Adrenal gland (tissue), 12 donors: ENCODE results near the gene PHOSPHO1. TPM values are rescaled to one million over a fixed set of nuclear protein-coding genes. Genes with fewer than 3 reads are reported as not detected.

Source experiments
- DNase-seq, 7 donors: peaks; one replicate each; pipeline ENCODE4 v3.0.0-alpha.2; 2019 to 2020
- H3K27ac ChIP-seq, 5 donors: fragments of 200-600 bp; sonication (generic) in 4 of 5; 1 replicate in 3 of 5; 2 replicates in 2 of 5; pipeline versions ENCODE4 v1.5.1 to v1.8.0; 2016 to 2020; ENCODE audit warnings: mild to moderate bottlenecking in 1 of 5
- H3K27me3 ChIP-seq: fragments of 200-600 bp; 2 replicates; pipeline ENCODE4 v1.8.0; 2021
- H3K36me3 ChIP-seq, 2 donors: fragments of 200-600 bp; replicated peaks in 1 of 2; 1 replicate in 1 of 2; 2 replicates in 1 of 2; pipeline versions ENCODE4 v1.5.1 to v1.8.0; 2018 to 2022
- H3K4me1 ChIP-seq, 2 donors: fragments of 200-600 bp; replicated peaks in 1 of 2; 1 replicate in 1 of 2; 2 replicates in 1 of 2; pipeline versions ENCODE4 v1.5.1 to v1.8.0; 2018 to 2021
- H3K4me3 ChIP-seq, 4 donors: fragments of 200-600 bp; sonication (generic) in 3 of 4; one replicate each; pipeline ENCODE4 v1.5.1; 2016 to 2018
- H3K9me3 ChIP-seq, 3 donors: fragments of 200-600 bp; sonication (generic) in 1 of 3; replicated peaks in 1 of 3; 1 replicate in 2 of 3; 2 replicates in 1 of 3; pipeline versions ENCODE4 v1.5.1 to v1.8.0; 2016 to 2021
- POLR2A ChIP-seq, 2 donors: fragments of 450-650 bp; IDR thresholded peaks; one replicate each; pipeline ENCODE4 v1.6.1; 2017; ENCODE audit warnings: antibody characterized with exemption in 2 of 2, mild to moderate bottlenecking in 2 of 2, moderate library complexity in 1 of 2
- WGBS, 4 donors: extraction: QIAGEN DNeasy Blood & Tissue Kit in 2 of 4; methylation state at CpG; one replicate each; pipeline versions ENCODE4 v1.1.5 to v1.1.7; 2013 to 2017; 5-methylcytosine and 5-hydroxymethylcytosine counted together
- intact Hi-C, 2 donors: fragments of 100-400 bp; cut with DNase I; formaldehyde crosslinking; loops; one replicate each; pipeline versions ENCODE4 v1.14.1 to v1.15.0; 2022 to 2023
- polyA plus RNA-seq, 3 donors: library from polyadenylated mRNA; stranded (reverse); fragments of 200-250 nt in 2 of 3; fragments of 350-450 nt in 1 of 3; fragmentation: Illumina TruSeq in 1 of 3; extraction: RNeasy Lipid Tissue Mini Kit (QIAGEN cat#74804) in 1 of 3; gene quantifications; one replicate each; pipeline ENCODE4 v1.2.3, GENCODE V29; 2013 to 2014
- total RNA-seq, 9 donors: library from RNA; depleted of rRNA in 4 of 9; stranded (reverse); fragments of >200 nt in 4 of 9; fragments of 120-200 nt in 1 of 9; fragmentation: NEBNext Ultra II Directional in 1 of 9; extraction: Animal tissue kit (Norgen Biotek cat#: 25700) in 1 of 9; gene quantifications; one replicate each; pipeline versions ENCODE4 v1.1.0 to v1.2.4, GENCODE V29; 2013 to 2023
- TF ChIP-seq, protein P1 (sequence below), 6 experiments: fragments of 450-650 bp in 4 of 6; fragments of 200-600 bp in 2 of 6; sonication (generic) in 1 of 6; IDR thresholded peaks; 1 replicate in 5 of 6; 2 replicates in 1 of 6; pipeline versions ENCODE4 v1.5.1 to v1.8.0; 2016 to 2021; ENCODE audit warnings: antibody characterized with exemption in 6 of 6, mild to moderate bottlenecking in 2 of 6, moderate library complexity in 1 of 6
- donor health status: healthy with polysubstance abuse.
- donor health status: Bipolar disorder and iron deficiency.
- donor health status: DM: yes; HTN: yes; CAD: no.
- donor health status: DM: no; HTN: no; CAD: no.
- donor health status: DM: no; HTN: no; CAD: no.
- donor health status: DM: yes; HTN: yes; CAD: no.

The PHOSPHO1 gene
- total and polyA plus RNA-seq, 12 donors = 0.25 to 5.5 (median 0.61) TPM; not detected in 5

DNA sequence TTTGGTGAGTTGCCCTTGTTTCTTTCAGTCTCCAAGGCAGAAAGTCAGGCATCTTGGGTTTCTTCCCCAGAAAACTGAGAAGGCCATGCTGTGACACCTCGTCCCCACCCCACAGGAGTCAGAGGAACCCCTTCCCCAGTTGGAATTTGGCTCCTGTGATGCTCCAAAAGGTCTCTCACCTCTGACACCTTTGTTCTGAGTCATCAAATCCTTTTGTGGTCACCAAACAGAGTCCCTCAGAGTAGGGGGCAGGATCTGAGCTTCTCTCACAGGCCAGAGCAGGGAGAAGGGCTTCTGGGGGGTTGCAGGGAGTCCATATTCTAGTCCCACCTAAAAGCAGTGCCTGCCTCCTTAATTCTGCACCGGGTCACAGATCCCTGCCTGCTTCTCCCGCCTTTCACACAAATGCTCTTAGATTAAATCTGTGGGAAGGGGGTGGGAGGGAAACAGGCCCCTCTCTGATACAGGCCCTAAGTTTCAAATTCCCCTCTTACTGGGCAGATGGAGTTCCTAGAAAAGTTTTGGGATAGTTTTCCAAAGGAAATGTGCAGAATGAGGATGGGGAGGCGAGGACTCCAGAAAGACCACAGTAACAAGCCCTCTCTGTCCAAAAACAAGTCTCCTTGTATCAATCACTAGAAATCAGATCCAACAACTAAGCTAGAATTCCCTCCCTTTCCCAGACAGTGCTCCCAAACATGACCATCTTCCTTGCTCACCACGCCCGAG lies 1.3 kb downstream of the PHOSPHO1 start:
- no peak overlapping the region for H3K27ac ChIP-seq
- DNase-seq = no peak
- WGBS, 4 donors = 58 to 67% (median 63%) methylated on average over 6 of the region's 6 CpGs
- peaks cover 10 to 12% of the 10 kb centered on the region in 2 donors for H3K4me1 ChIP-seq
- no peaks in the 10 kb centered on the region for H3K9me3 ChIP-seq
- intact Hi-C loops = loop anchor here in 1 of 2 donors (5.0 kb wide), 2 partner anchors 47 to 63 kb away; no protein-coding TSS in a partner anchor
- no peak overlapping the region for H3K4me3 ChIP-seq
- peaks cover 9% of the 10 kb centered on the region for H3K27me3 ChIP-seq
- TF ChIP-seq POLR2A (IDR thresholded peaks at IDR 0.05) = no peak
- H3K36me3 ChIP-seq = no peaks in the 10 kb centered on the region

DNA sequence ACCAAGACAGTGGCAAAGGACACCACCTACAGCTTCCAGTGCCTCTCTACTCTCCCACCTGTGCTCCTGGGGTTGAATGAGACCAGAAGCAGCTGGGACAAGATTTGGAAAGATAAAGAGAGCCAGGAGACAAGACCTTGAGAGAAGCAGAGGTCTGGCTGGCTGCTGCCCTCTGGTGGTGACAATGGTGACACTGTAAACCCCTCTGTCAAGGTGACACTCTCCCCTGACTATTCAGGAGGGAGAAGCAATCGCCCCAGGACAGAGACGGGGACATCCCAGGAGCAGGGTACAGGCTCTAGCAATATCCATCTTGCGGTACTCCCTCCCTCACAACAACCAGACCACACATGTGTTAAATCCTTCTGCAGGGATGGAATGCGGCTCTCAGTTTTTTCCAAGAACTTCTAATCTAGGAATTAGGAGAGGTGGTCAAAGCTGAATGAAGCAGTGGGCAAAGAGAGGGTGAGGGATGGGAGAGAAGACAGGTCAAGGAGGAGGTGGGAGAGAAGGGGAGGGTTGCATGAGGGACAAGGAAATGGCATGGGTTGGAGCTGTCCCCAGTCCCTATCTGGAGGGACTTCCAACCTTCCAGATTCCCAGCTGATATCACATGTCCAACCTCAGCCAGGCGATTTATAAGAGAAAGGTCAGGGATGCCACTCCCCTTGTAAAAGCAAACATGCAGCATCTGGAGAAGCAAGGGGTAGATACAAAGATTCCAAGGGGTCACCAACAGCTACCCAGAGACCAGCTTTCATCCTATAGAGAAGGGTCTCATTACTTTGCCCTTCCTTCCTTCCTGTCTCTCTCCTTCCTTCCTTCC lies 2.9 kb downstream of the PHOSPHO1 start:
- no peak overlapping the region for H3K4me3 ChIP-seq
- no peak overlapping the region for H3K27ac ChIP-seq
- intact Hi-C loops = loop anchor here in 1 of 2 donors (5.0 kb wide), 2 partner anchors 45 to 65 kb away; no protein-coding TSS in a partner anchor
- H3K9me3 ChIP-seq = no peaks in the 10 kb centered on the region
- peak; percentile 72 to 92 (median 83) for DNase-seq
- 15 to 21% (median 18%) methylated on average over 4 to 5 of the region's 5 CpGs for WGBS, 4 donors
- peaks cover 18% of the 10 kb centered on the region for H3K27me3 ChIP-seq
- TF ChIP-seq, protein P1, sequence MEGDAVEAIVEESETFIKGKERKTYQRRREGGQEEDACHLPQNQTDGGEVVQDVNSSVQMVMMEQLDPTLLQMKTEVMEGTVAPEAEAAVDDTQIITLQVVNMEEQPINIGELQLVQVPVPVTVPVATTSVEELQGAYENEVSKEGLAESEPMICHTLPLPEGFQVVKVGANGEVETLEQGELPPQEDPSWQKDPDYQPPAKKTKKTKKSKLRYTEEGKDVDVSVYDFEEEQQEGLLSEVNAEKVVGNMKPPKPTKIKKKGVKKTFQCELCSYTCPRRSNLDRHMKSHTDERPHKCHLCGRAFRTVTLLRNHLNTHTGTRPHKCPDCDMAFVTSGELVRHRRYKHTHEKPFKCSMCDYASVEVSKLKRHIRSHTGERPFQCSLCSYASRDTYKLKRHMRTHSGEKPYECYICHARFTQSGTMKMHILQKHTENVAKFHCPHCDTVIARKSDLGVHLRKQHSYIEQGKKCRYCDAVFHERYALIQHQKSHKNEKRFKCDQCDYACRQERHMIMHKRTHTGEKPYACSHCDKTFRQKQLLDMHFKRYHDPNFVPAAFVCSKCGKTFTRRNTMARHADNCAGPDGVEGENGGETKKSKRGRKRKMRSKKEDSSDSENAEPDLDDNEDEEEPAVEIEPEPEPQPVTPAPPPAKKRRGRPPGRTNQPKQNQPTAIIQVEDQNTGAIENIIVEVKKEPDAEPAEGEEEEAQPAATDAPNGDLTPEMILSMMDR (IDR thresholded peaks at IDR 0.05) = peak; percentile 77 to 83 (median 80)
- TF ChIP-seq POLR2A (IDR thresholded peaks at IDR 0.05) = no peak
- H3K4me1 ChIP-seq = peaks cover 10 to 21% of the 10 kb centered on the region in 2 donors
- H3K36me3 ChIP-seq = no peaks in the 10 kb centered on the region

DNA sequence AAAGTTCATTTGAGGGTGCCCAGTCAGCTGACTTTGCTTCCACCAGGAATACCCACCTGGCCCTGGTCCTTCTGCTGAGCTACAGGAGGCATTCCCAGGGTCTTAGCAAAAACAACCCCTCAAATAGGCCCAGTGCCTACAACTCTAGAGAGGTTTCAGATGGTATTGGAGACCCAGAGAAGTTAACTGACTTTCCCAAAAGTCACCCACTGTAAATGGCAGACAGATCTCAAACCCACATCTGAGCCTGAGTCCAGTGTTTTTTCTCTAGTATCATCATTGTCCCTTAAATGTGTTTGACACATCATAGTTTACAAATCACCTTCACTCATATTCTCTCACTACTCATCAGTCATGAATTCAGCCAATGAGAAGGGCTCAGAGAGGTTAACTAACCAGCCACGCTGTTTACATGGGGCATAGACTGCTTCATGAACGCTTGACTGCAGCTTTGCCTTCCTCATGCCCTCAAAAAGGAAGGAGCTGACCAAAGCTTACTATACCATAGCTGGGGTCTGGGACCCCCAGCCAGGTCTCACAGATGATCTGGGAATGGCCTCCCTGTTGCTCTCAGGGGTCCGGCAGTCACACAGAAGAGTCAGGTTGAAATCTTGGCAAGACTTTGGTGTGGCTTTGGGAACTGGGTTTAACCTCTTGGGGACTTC lies 3.7 kb downstream of the PHOSPHO1 start:
- H3K27me3 ChIP-seq = peaks cover 18% of the 10 kb centered on the region
- TF ChIP-seq, protein P1 (IDR thresholded peaks at IDR 0.05) = no peak
- no peak for TF ChIP-seq POLR2A (IDR thresholded peaks at IDR 0.05)
- no peak for DNase-seq
- WGBS, 4 donors = 55 to 87% (median 76%) methylated on average over 3 of the region's 3 CpGs
- H3K4me1 ChIP-seq = peaks cover 10 to 21% of the 10 kb centered on the region in 2 donors
- no peak overlapping the region for H3K27ac ChIP-seq
- no peaks in the 10 kb centered on the region for H3K36me3 ChIP-seq
- intact Hi-C loops = loop anchor here in 1 of 2 donors (5.0 kb wide), 2 partner anchors 45 to 65 kb away; no protein-coding TSS in a partner anchor
- no peak overlapping the region for H3K4me3 ChIP-seq
- H3K9me3 ChIP-seq = no peaks in the 10 kb centered on the region

DNA sequence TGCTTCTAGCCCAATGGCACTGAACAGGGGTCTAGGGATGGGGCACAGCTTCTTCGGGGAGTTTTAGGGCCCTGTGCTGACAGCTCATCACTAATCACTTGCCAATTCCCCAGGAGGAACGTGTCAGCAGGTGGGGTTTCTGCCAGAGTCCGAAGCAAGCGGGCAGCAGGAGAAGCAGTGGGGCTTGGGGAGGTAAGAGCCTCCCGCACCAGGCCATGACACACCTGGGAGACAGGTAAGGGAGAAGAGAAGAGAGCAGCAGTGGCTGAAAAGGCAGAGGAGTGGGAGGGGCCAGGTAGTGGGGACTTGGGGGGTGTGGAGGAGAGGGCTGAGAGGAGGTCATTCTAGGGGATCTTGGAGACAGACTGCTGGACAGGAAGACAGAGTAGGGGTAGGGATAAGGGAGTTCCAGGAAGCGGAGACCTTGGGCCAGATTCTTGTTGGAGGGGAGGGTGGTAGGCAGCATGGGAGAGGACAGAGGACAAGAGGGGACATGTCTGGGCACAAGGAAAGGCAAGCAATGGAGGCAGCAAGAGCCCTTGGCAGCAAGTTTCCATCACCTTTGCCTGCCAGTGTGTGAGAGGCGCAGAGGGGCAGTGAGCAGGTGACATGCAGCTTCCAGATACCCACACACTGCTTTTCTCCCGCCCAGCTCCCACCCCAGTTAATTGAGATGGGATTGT lies 4.9 kb downstream of the PHOSPHO1 start:
- peaks cover 18% of the 10 kb centered on the region for H3K27me3 ChIP-seq
- 78 to 90% (median 82%) methylated on average over 7 to 8 of the region's 8 CpGs for WGBS, 4 donors
- intact Hi-C loops = loop anchor here in 1 of 2 donors (5.0 kb wide), 2 partner anchors 43 to 67 kb away; no protein-coding TSS in a partner anchor
- no peak overlapping the region for H3K27ac ChIP-seq
- TF ChIP-seq, protein P1 (IDR thresholded peaks at IDR 0.05) = no peak
- TF ChIP-seq POLR2A (IDR thresholded peaks at IDR 0.05) = no peak
- no peak for DNase-seq
- no peaks in the 10 kb centered on the region for H3K9me3 ChIP-seq
- H3K4me3 ChIP-seq = no peak overlapping the region
- no peaks in the 10 kb centered on the region for H3K36me3 ChIP-seq
- H3K4me1 ChIP-seq = peaks cover 10 to 21% of the 10 kb centered on the region in 2 donors
